Measurements from ENCODE around the gene COMMD1. TPM values are rescaled to one million over a fixed set of nuclear protein-coding genes. Genes with fewer than 3 reads are reported as not detected.

Gene COMMD1
- total and polyA plus RNA-seq, 5 donors = 45.3 to 92.4 (median 56.8) TPM

DNA sequence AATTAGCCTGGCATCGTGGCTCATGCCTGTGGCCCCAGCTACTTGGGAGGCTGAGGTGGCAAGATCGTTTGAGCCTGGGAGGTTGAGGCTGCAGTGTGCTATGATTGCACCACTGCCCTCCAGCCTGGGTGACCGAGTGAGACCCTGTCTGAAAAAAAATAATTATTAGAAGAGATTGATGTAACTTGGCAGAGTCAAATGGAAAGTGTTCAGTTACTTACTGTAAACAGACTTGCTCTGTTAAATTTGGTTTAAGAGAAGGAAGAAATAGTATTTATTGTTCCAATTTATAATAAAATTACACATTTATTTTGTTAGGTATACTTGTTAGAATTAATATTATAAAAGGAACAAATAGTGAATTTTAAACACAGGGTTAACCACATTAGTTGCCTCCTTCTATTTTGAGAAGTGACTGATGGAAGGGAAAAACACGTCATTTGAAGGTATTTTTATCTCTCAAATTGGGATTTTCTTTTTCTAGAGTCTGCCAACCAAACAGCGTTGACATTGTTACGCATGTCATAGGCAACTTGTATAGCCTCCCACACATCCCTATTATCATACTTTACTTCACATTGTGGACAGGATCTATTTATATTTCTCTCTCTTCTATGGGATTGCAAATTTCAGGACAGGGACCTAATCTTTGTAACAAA, 171.6 kb downstream of the COMMD1 start:
- Histone ChIP-seq H3K4me3 (ENCODE audit: low read length) (no peak overlapping the region), H3K27me3 (ENCODE audit: control insufficient read depth, insufficient read depth) (no peaks in the 10 kb centered on the region), H3K27ac (ENCODE audit: low read length) (no peak overlapping the region), H3K4me1 (ENCODE audit: control insufficient read depth, insufficient read depth, low read length) (peaks cover 3% of the 10 kb centered on the region), H3K9me3 (ENCODE audit: control insufficient read depth, low read length) (peaks cover 2% of the 10 kb centered on the region)
- WGBS = 50% methylated on average over 6 of the region's 6 CpGs
- intact Hi-C loops (cut with DNase I) = no loop called here
- no peak for ATAC-seq
- DNase-seq = no peak

DNA sequence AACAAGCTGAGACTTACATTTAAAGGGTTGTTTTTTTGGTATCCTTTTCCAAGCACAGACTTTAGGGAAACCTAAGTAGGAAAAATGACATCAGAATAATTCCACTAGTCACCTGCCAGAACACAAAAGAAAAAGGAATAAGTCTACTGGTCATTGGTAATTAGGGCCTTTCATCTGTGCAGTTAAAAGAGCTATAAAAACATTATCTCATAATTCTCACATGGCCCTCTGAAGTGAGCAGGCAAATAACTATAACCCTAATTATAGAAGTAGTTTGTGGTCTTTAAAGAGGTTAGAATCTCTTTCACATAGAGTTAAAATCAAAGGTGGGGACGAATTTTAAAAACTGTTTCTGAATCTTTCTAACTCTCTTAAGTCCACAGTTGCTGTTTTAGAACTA, 179.3 kb downstream of the COMMD1 start:
- no peaks in the 10 kb centered on the region for H3K27me3 ChIP-seq (ENCODE audit: control insufficient read depth, insufficient read depth)
- ATAC-seq (no peak), DNase-seq (no peak)
- no peaks in the 10 kb centered on the region for H3K9me3 ChIP-seq (ENCODE audit: control insufficient read depth, low read length)
- 73% methylated on average over 1 of the region's 1 CpG for WGBS
- intact Hi-C loops (cut with DNase I) = no loop called here
- no peak overlapping the region for H3K27ac ChIP-seq (ENCODE audit: low read length)
- H3K4me3 ChIP-seq (ENCODE audit: low read length) = no peak overlapping the region
- H3K4me1 ChIP-seq (ENCODE audit: control insufficient read depth, insufficient read depth, low read length) = no peaks in the 10 kb centered on the region

DNA sequence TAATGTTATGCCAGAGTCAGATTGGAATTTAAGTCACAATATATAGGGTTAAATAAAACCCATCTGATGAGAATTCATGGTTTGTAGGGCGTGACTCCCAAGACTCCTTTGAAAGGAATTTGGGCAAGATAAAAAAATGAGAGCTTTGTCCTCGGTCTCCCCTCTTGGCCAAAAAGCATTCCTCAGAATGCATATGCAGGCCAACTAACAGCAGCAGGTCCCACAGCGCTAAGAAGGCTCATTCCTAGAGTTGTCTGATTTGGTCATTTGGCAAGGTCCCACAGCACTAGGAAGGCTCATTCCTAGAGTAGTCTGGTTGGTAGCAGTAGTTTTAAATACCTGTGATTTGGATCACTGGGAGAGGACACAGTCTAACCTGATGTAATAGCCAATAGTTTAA, 184.2 kb downstream of the COMMD1 start:
- DNase-seq (no peak), ATAC-seq (peak in 1 of 2 donors; percentile 80)
- intact Hi-C loops (cut with DNase I) = no loop called here
- Histone ChIP-seq H3K9me3 (ENCODE audit: control insufficient read depth, low read length) (no peaks in the 10 kb centered on the region), H3K4me3 (ENCODE audit: low read length) (no peak overlapping the region), H3K4me1 (ENCODE audit: control insufficient read depth, insufficient read depth, low read length) (no peaks in the 10 kb centered on the region), H3K27ac (ENCODE audit: low read length) (no peak overlapping the region), H3K27me3 (ENCODE audit: control insufficient read depth, insufficient read depth) (no peaks in the 10 kb centered on the region)
- whole genome bisulfite sequencing = 55% methylated on average over 3 of the region's 3 CpGs

GRCh38 chr2:62091471-62091870, 186.0 kb downstream of the COMMD1 start:
- WGBS = 90% methylated on average over 2 of the region's 2 CpGs
- Histone ChIP-seq H3K9me3 (ENCODE audit: control insufficient read depth, low read length) (no peaks in the 10 kb centered on the region), H3K27me3 (ENCODE audit: control insufficient read depth, insufficient read depth) (no peaks in the 10 kb centered on the region), H3K4me3 (ENCODE audit: low read length) (no peak overlapping the region), H3K4me1 (ENCODE audit: control insufficient read depth, insufficient read depth, low read length) (no peaks in the 10 kb centered on the region), H3K27ac (ENCODE audit: low read length) (no peak overlapping the region)
- intact Hi-C loops (cut with DNase I) = no loop called here
- DNase-seq (no peak), ATAC-seq (no peak)

GRCh38 chr2:62099050-62099449, 193.6 kb downstream of the COMMD1 start:
- H3K4me1 ChIP-seq (ENCODE audit: control insufficient read depth, insufficient read depth, low read length) = no peaks in the 10 kb centered on the region
- H3K9me3 ChIP-seq (ENCODE audit: control insufficient read depth, low read length) = no peaks in the 10 kb centered on the region
- no peak overlapping the region for H3K4me3 ChIP-seq (ENCODE audit: low read length)
- no peak for DNase-seq
- H3K27ac ChIP-seq (ENCODE audit: low read length) = no peak overlapping the region
- 75% methylated on average over 4 of the region's 4 CpGs for WGBS
- no peak for ATAC-seq
- intact Hi-C loops (cut with DNase I) = no loop called here
- no peaks in the 10 kb centered on the region for H3K27me3 ChIP-seq (ENCODE audit: control insufficient read depth, insufficient read depth)

GRCh38 chr2:62099523-62100175, 194.2 kb downstream of the COMMD1 start:
- no peak overlapping the region for H3K27ac ChIP-seq (ENCODE audit: low read length)
- H3K4me1 ChIP-seq (ENCODE audit: control insufficient read depth, insufficient read depth, low read length) = no peaks in the 10 kb centered on the region
- DNase-seq (no peak), ATAC-seq (no peak)
- WGBS = 75% methylated on average over 10 of the region's 10 CpGs
- no peak overlapping the region for H3K4me3 ChIP-seq (ENCODE audit: low read length)
- H3K9me3 ChIP-seq (ENCODE audit: control insufficient read depth, low read length) = no peaks in the 10 kb centered on the region
- intact Hi-C loops (cut with DNase I) = no loop called here
- H3K27me3 ChIP-seq (ENCODE audit: control insufficient read depth, insufficient read depth) = no peaks in the 10 kb centered on the region

GRCh38 chr2:62101886-62102285, 196.4 kb downstream of the COMMD1 start:
- intact Hi-C loops (cut with DNase I) = no loop called here
- DNase-seq (no peak), ATAC-seq (no peak)
- Histone ChIP-seq H3K9me3 (ENCODE audit: control insufficient read depth, low read length) (no peaks in the 10 kb centered on the region), H3K27ac (ENCODE audit: low read length) (no peak overlapping the region), H3K4me1 (ENCODE audit: control insufficient read depth, insufficient read depth, low read length) (no peaks in the 10 kb centered on the region), H3K4me3 (ENCODE audit: low read length) (no peak overlapping the region), H3K27me3 (ENCODE audit: control insufficient read depth, insufficient read depth) (no peaks in the 10 kb centered on the region)
- 95% methylated on average over 2 of the region's 2 CpGs for WGBS

DNA sequence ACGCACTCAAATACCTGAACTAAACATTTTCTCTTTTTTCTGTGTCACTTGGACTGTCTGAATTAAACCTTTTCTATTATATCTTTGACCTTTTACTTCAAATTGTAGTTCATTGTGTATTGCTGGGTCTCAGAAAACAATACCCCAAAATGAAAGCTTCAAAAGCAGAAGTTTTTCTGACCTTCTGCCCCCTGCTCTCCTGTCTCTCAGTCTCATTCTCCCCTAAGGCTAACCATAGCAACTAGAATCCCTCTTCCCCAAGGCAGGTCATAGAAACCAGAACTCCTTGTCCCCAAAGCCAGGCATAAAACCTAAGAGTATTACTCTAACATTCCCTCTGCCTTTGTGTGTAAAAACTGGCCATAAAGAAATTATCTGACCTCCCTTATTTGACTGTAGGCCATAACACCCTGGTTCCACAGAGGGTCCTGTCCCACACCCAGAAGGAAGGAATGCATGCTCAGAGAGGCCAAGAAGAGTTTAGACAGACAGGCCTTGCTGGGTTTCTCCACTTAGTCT, 197.0 kb downstream of the COMMD1 start:
- Histone ChIP-seq H3K4me1 (ENCODE audit: control insufficient read depth, insufficient read depth, low read length) (peaks cover 2% of the 10 kb centered on the region), H3K27ac (ENCODE audit: low read length) (no peak overlapping the region), H3K4me3 (ENCODE audit: low read length) (no peak overlapping the region), H3K27me3 (ENCODE audit: control insufficient read depth, insufficient read depth) (no peaks in the 10 kb centered on the region), H3K9me3 (ENCODE audit: control insufficient read depth, low read length) (no peaks in the 10 kb centered on the region)
- 94% methylated on average over 1 of the region's 1 CpG for WGBS
- no peak for DNase-seq
- intact Hi-C loops (cut with DNase I) = no loop called here
- no peak for ATAC-seq

DNA sequence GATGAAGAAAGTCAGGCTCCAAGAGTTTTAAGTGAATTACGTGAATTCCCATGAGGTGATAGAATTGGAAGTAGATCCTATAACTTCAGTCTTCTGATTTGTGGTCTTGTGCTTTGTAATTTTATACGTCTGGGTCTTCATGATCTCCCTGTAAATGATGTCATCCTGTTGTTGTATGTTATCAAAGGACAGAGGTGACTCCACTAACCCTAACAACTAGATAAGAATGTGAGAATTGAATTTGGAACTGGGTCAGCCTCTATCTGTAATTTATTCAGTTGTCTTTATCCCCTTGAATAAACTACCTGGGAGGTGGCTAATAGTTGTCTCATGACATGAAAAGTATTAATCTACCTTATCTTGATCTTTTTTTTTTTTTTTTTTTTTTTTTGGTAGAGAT, 204.1 kb downstream of the COMMD1 start:
- no peaks in the 10 kb centered on the region for H3K27me3 ChIP-seq (ENCODE audit: control insufficient read depth, insufficient read depth)
- peaks cover 2% of the 10 kb centered on the region for H3K4me1 ChIP-seq (ENCODE audit: control insufficient read depth, insufficient read depth, low read length)
- intact Hi-C loops (cut with DNase I) = no loop called here
- 66% methylated on average over 2 of the region's 2 CpGs for WGBS
- no peaks in the 10 kb centered on the region for H3K9me3 ChIP-seq (ENCODE audit: control insufficient read depth, low read length)
- DNase-seq = no peak
- ATAC-seq = no peak
- no peak overlapping the region for H3K4me3 ChIP-seq (ENCODE audit: low read length)
- H3K27ac ChIP-seq (ENCODE audit: low read length) = no peak overlapping the region

- no peak for ATAC-seq
- Histone ChIP-seq H3K4me1 (ENCODE audit: control insufficient read depth, insufficient read depth, low read length) (peaks cover 2% of the 10 kb centered on the region), H3K4me3 (ENCODE audit: low read length) (no peak overlapping the region), H3K9me3 (ENCODE audit: control insufficient read depth, low read length) (no peaks in the 10 kb centered on the region), H3K27ac (ENCODE audit: low read length) (no peak overlapping the region), H3K27me3 (ENCODE audit: control insufficient read depth, insufficient read depth) (no peaks in the 10 kb centered on the region)
- no peak for DNase-seq
- intact Hi-C loops (cut with DNase I) = no loop called here
- WGBS = 81% methylated on average over 4 of the region's 4 CpGs
Observed at GRCh38 chr2:62110415-62111025, 205.0 kb downstream of the COMMD1 start.

- 33% methylated on average over 2 of the region's 2 CpGs for WGBS
- intact Hi-C loops (cut with DNase I) = no loop called here
- Histone ChIP-seq H3K27ac (ENCODE audit: low read length) (no peak overlapping the region), H3K4me1 (ENCODE audit: control insufficient read depth, insufficient read depth, low read length) (peaks cover 2% of the 10 kb centered on the region), H3K4me3 (ENCODE audit: low read length) (no peak overlapping the region), H3K27me3 (ENCODE audit: control insufficient read depth, insufficient read depth) (no peaks in the 10 kb centered on the region), H3K9me3 (ENCODE audit: control insufficient read depth, low read length) (no peaks in the 10 kb centered on the region)
- peak in 1 of 2 donors; percentile 31 for ATAC-seq
- DNase-seq = no peak
Observed at GRCh38 chr2:62112179-62112578, 206.7 kb downstream of the COMMD1 start.

Data from right cardiac atrium (tissue), 5 donors.